ENCODE results near the gene LRRC7. TPM values are rescaled to one million over a fixed set of nuclear protein-coding genes. Genes with fewer than 3 reads are reported as not detected.

Gene LRRC7
- total RNA-seq, 3 donors from 2014 or later = 0.46 to 1.2 (median 1.0) TPM

DNA sequence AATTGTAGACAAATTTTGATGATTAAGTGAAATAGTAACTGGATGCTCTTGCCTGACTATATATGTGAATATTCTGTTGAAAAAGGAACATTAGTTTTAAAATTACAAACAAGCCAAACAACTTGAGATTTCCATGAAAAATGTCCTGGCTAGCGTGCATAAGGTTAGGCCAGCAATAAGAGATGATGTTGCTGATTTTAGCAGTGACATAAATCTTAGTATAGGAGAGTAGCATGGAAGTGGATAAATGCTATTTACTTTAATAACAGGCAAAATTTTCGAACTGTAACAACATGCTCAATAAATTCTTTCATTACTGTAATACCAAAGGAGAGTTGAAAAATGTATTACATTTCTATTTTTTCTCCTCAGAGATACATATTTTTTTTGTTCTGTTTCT is 266.6 kb downstream of the LRRC7 start:
- ATAC-seq = no peak
- intact Hi-C loops (cut with DNase I, micrococcal nuclease) = no loop called here
- DNase-seq = no peak

DNA sequence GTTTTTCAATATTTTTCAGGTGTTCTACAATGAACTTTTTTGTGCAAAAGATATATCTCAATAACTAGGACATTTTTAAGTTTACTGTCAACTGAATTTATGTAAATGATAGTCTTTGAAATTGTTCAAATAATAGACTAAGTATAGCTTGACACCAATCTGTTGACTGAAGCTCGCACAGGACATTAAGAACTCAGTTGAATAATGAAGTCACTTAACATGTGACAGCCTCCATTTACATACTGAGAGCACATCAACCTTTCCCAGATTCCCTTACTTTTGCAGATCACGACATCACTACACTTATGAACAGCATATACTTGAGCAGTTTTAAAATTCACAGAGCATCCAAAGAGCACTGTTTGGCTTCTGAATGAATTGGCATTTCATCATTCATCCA is 268.2 kb downstream of the LRRC7 start:
- no peaks in the 10 kb centered on the region for H3K36me3 ChIP-seq (ENCODE audit: low read depth)
- no peaks in the 10 kb centered on the region for H3K4me1 ChIP-seq (ENCODE audit: low read depth)
- ATAC-seq (no peak), DNase-seq (no peak)
- intact Hi-C loops (cut with DNase I, micrococcal nuclease) = no loop called here
- H3K9me3 ChIP-seq = no peaks in the 10 kb centered on the region
- TF ChIP-seq, protein P1, sequence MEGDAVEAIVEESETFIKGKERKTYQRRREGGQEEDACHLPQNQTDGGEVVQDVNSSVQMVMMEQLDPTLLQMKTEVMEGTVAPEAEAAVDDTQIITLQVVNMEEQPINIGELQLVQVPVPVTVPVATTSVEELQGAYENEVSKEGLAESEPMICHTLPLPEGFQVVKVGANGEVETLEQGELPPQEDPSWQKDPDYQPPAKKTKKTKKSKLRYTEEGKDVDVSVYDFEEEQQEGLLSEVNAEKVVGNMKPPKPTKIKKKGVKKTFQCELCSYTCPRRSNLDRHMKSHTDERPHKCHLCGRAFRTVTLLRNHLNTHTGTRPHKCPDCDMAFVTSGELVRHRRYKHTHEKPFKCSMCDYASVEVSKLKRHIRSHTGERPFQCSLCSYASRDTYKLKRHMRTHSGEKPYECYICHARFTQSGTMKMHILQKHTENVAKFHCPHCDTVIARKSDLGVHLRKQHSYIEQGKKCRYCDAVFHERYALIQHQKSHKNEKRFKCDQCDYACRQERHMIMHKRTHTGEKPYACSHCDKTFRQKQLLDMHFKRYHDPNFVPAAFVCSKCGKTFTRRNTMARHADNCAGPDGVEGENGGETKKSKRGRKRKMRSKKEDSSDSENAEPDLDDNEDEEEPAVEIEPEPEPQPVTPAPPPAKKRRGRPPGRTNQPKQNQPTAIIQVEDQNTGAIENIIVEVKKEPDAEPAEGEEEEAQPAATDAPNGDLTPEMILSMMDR (IDR thresholded peaks at IDR 0.05) = no peak
- no peak overlapping the region for H3K4me3 ChIP-seq

More for the DNA sequence above, 266.6 kb downstream of the LRRC7 start:
- H3K9me3 ChIP-seq = no peaks in the 10 kb centered on the region
- no peaks in the 10 kb centered on the region for H3K4me1 ChIP-seq (ENCODE audit: low read depth)
- H3K36me3 ChIP-seq (ENCODE audit: low read depth) = no peaks in the 10 kb centered on the region
- H3K4me3 ChIP-seq = no peak overlapping the region
- TF ChIP-seq, protein P1 (IDR thresholded peaks at IDR 0.05) = no peak

DNA sequence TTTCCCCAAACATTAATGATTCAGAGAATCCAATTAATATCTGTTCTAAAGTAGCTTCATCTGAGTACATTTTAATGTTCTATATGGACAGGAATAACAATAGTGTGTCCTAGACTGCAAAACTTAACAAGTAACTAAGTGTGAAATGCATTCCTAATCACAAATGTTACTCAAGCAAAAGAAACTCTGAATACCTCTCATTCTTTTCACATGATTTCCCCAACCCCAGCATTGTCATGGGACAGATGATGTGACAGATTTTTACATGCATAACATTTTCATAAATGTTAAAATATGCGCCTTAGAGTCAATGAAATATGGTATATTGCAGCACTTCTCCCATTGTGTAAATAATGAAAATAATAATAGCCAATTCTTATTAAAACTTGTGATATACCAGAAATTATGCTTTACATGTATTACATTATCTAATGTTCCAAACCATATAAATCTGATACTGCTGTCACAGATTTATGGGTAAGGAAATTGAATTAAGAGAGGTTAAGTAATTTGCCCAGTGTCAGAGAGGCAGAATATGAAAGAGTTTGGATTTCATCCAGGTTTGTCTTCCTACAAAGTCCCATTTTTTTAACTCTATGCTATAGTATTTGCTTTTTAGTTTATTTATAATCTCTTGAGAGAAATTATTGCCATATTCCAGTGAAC is 269.4 kb downstream of the LRRC7 start:
- Histone ChIP-seq H3K36me3 (ENCODE audit: low read depth) (no peaks in the 10 kb centered on the region), H3K4me3 (no peak overlapping the region), H3K4me1 (ENCODE audit: low read depth) (no peaks in the 10 kb centered on the region), H3K9me3 (no peaks in the 10 kb centered on the region)
- DNase-seq = no peak
- TF ChIP-seq, protein P1 (IDR thresholded peaks at IDR 0.05) = no peak
- ATAC-seq = no peak
- intact Hi-C loops (cut with DNase I, micrococcal nuclease) = no loop called here

GRCh38 chr1:69842326-69842725 is 274.6 kb downstream of the LRRC7 start:
- no peak for DNase-seq
- no peak for ATAC-seq
- Histone ChIP-seq H3K4me3 (no peak overlapping the region), H3K9me3 (no peaks in the 10 kb centered on the region), H3K36me3 (ENCODE audit: low read depth) (no peaks in the 10 kb centered on the region), H3K4me1 (ENCODE audit: low read depth) (no peaks in the 10 kb centered on the region)
- TF ChIP-seq, protein P1 (IDR thresholded peaks at IDR 0.05) = no peak
- intact Hi-C loops (cut with DNase I, micrococcal nuclease) = no loop called here

- intact Hi-C loops (cut with DNase I, micrococcal nuclease) = no loop called here
- Histone ChIP-seq H3K4me1 (ENCODE audit: low read depth) (no peaks in the 10 kb centered on the region), H3K36me3 (ENCODE audit: low read depth) (no peaks in the 10 kb centered on the region), H3K4me3 (no peak overlapping the region), H3K9me3 (no peaks in the 10 kb centered on the region)
- ATAC-seq (no peak), DNase-seq (no peak)
- TF ChIP-seq, protein P1 (IDR thresholded peaks at IDR 0.05) = no peak
These were observed 277.9 kb downstream of the LRRC7 start for GRCh38 chr1:69845655-69846054.

DNA sequence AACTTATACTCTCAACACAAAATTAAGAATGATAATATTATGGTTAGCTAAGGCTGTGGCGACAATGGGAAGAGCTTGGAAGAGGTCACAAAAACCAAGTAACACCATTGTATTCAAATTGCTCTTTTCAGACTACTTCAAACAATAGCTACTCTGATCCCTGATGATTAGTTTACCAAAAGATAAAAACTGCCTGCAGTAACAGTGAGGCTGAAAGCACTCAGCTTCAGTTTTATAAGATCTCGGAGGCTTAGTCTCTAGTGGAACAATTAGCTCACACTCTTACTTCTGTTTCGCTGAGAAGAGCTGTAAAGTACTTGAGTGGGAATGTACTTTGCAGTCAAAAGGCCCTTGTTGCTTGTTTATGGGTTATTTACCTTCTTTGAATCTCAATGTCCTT is 278.5 kb downstream of the LRRC7 start:
- Histone ChIP-seq H3K9me3 (no peaks in the 10 kb centered on the region), H3K4me3 (no peak overlapping the region), H3K4me1 (ENCODE audit: low read depth) (no peaks in the 10 kb centered on the region), H3K36me3 (ENCODE audit: low read depth) (no peaks in the 10 kb centered on the region)
- DNase-seq (no peak), ATAC-seq (no peak)
- TF ChIP-seq, protein P1 (IDR thresholded peaks at IDR 0.05) = no peak
- intact Hi-C loops (cut with DNase I, micrococcal nuclease) = no loop called here
